Cardiac muscle cell (in vitro differentiated cells and primary cell): ENCODE data around the gene FAM110C. TPM values are rescaled to one million over a fixed set of nuclear protein-coding genes. Genes with fewer than 3 reads are reported as not detected.

Source experiments
- DNase-seq, 2 donors: peaks; one replicate each; pipeline versions ENCODE4 v3.0.0 to v3.0.0-alpha.2; 2010 to 2017; ENCODE audit warnings: low read depth in 1 of 2, low spot score in 1 of 2
- H3K27ac ChIP-seq: fragments of 200-600 bp; sonication (generic); 2 replicates; pipeline ENCODE4 v1.5.1; 2016
- H3K27me3 ChIP-seq: fragments of 200-600 bp; sonication (generic); 2 replicates; pipeline ENCODE4 v1.6.0; 2016; ENCODE audit warnings: control low read depth
- H3K36me3 ChIP-seq: fragments of 200-600 bp; sonication (generic); 2 replicates; pipeline ENCODE4 v1.5.1; 2016; ENCODE audit warnings: control low read depth
- H3K4me1 ChIP-seq: fragments of 200-600 bp; sonication (generic); 2 replicates; pipeline ENCODE4 v1.8.1; 2017; ENCODE audit warnings: low read depth, mild to moderate bottlenecking, mixed run types
- H3K4me3 ChIP-seq: fragments of 200-600 bp; sonication (generic); 2 replicates; pipeline ENCODE4 v1.5.1; 2016; ENCODE audit warnings: mild to moderate bottlenecking
- H3K9me3 ChIP-seq: fragments of 200-600 bp; sonication (generic); 2 replicates; pipeline ENCODE4 v1.5.1; 2017; ENCODE audit warnings: low read depth, mild to moderate bottlenecking, control low read depth
- polyA plus RNA-seq: library from polyadenylated mRNA; unstranded; fragments of >200 nt; fragmentation: Nextera tagmentation; extraction: Ambion mirVana; gene quantifications from 2 replicates; pipeline ENCODE4 v1.2.1, GENCODE V29; 2016
- total RNA-seq: library from RNA; depleted of rRNA; stranded (reverse); fragments of >200 nt; gene quantifications from 2 replicates; pipeline ENCODE4 v1.2.3, GENCODE V29; 2016
- TF ChIP-seq, protein P1 (sequence below): IDR thresholded peaks from 2 replicates; pipeline ENCODE4 v1.5.1; 2012; ENCODE audit warnings: low read depth, mild to moderate bottlenecking, low read length

FAM110C gene
- total and polyA plus RNA-seq, 2 experiments from 2014 or later: 0.60 TPM

- Histone ChIP-seq H3K4me3 (no peak overlapping the region), H3K27ac (no peak overlapping the region), H3K27me3 (peaks cover 44% of the 10 kb centered on the region), H3K36me3 (no peaks in the 10 kb centered on the region), H3K4me1 (peaks cover 4% of the 10 kb centered on the region), H3K9me3 (no peaks in the 10 kb centered on the region)
- no peak for DNase-seq
- TF ChIP-seq, protein P1, sequence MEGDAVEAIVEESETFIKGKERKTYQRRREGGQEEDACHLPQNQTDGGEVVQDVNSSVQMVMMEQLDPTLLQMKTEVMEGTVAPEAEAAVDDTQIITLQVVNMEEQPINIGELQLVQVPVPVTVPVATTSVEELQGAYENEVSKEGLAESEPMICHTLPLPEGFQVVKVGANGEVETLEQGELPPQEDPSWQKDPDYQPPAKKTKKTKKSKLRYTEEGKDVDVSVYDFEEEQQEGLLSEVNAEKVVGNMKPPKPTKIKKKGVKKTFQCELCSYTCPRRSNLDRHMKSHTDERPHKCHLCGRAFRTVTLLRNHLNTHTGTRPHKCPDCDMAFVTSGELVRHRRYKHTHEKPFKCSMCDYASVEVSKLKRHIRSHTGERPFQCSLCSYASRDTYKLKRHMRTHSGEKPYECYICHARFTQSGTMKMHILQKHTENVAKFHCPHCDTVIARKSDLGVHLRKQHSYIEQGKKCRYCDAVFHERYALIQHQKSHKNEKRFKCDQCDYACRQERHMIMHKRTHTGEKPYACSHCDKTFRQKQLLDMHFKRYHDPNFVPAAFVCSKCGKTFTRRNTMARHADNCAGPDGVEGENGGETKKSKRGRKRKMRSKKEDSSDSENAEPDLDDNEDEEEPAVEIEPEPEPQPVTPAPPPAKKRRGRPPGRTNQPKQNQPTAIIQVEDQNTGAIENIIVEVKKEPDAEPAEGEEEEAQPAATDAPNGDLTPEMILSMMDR: no peak
These were observed 5.8 kb downstream of the FAM110C start for GRCh38 chr2:40465-40864.

- Histone ChIP-seq H3K27me3 (peaks cover 26% of the 10 kb centered on the region), H3K27ac (no peak overlapping the region), H3K9me3 (no peaks in the 10 kb centered on the region), H3K4me1 (peaks cover 4% of the 10 kb centered on the region), H3K4me3 (no peak overlapping the region), H3K36me3 (no peaks in the 10 kb centered on the region)
- no peak for DNase-seq
- TF ChIP-seq, protein P1: no peak
These were observed 8.2 kb downstream of the FAM110C start for GRCh38 chr2:38155-38554.

GRCh38 chr2:36318-36717 is 10.0 kb downstream of the FAM110C start:
- no peaks in the 10 kb centered on the region for H3K9me3 ChIP-seq
- H3K36me3 ChIP-seq: no peaks in the 10 kb centered on the region
- no peak overlapping the region for H3K27ac ChIP-seq
- peaks cover 4% of the 10 kb centered on the region for H3K4me1 ChIP-seq
- TF ChIP-seq, protein P1: no peak
- H3K4me3 ChIP-seq: no peak overlapping the region
- H3K27me3 ChIP-seq: peaks cover 13% of the 10 kb centered on the region
- no peak for DNase-seq

- Histone ChIP-seq H3K9me3 (no peaks in the 10 kb centered on the region), H3K27ac (no peak overlapping the region), H3K27me3 (peaks cover 13% of the 10 kb centered on the region), H3K36me3 (no peaks in the 10 kb centered on the region), H3K4me1 (peaks cover 4% of the 10 kb centered on the region), H3K4me3 (no peak overlapping the region)
- DNase-seq: no peak
- TF ChIP-seq, protein P1: no peak
These were observed 10.5 kb downstream of the FAM110C start for GRCh38 chr2:35852-36251.

- Histone ChIP-seq H3K4me1 (no peaks in the 10 kb centered on the region), H3K4me3 (no peak overlapping the region), H3K9me3 (no peaks in the 10 kb centered on the region), H3K27me3 (peaks cover 4% of the 10 kb centered on the region), H3K27ac (no peak overlapping the region), H3K36me3 (no peaks in the 10 kb centered on the region)
- no peak for DNase-seq
- TF ChIP-seq, protein P1: no peak
These were observed 12.7 kb downstream of the FAM110C start for GRCh38 chr2:33620-34019.

- Histone ChIP-seq H3K9me3 (no peaks in the 10 kb centered on the region), H3K36me3 (no peaks in the 10 kb centered on the region), H3K4me3 (no peak overlapping the region), H3K27me3 (peaks cover 4% of the 10 kb centered on the region), H3K4me1 (no peaks in the 10 kb centered on the region), H3K27ac (no peak overlapping the region)
- TF ChIP-seq, protein P1: no peak
- DNase-seq: no peak
These were observed 14.2 kb downstream of the FAM110C start for GRCh38 chr2:32068-32467.
